GM12873 (cell line): Measurements from ENCODE around the gene DDX49.

Source experiments
- TF ChIP-seq, protein P1 (sequence below): IDR thresholded peaks from 2 replicates; pipeline ENCODE4 v1.5.1; 2012; ENCODE audit warnings: low read depth, mild to moderate bottlenecking, moderate library complexity, low read length, control low read depth; ENCODE audit not compliant: insufficient read depth; ENCODE audit errors: missing control alignments

Gene DDX49, protein sequence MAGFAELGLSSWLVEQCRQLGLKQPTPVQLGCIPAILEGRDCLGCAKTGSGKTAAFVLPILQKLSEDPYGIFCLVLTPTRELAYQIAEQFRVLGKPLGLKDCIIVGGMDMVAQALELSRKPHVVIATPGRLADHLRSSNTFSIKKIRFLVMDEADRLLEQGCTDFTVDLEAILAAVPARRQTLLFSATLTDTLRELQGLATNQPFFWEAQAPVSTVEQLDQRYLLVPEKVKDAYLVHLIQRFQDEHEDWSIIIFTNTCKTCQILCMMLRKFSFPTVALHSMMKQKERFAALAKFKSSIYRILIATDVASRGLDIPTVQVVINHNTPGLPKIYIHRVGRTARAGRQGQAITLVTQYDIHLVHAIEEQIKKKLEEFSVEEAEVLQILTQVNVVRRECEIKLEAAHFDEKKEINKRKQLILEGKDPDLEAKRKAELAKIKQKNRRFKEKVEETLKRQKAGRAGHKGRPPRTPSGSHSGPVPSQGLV

DNA sequence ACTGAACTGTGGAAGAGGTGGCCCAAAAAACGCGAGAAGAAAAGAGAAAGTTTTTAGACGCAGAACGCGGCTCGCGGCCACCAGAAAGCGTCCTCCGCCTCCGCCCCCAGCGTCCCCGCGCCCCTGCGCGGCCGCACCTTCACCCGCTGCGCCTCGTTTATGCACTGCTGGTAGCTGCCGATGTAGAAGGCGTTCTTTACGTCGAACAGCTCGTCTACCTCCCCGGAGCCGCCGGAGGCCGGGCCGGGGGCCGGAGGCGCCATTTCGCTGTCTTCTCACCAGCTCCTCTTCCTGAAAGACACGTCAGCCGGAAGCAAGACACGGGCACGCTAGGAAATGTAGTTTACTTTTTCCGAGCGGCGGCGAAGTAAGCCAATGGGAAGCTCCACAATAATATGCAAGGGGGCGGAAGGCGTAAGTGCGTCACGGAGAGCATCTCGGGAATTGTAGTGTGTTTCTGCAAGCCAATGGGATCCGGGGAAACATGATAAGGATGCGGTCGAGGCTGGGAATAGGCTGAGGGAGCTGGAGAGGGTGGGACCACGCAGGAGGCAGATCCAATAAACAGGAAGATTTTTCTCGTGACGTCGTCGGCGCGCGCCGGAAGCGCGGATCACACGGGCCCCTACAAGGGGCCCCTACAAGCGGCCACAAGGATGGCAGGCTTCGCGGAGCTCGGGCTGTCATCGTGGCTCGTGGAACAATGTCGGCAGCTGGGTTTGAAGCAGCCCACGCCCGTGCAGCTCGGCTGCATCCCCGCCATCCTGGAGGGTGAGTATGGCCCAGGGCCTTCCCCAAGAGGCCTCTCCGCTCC lies at the start of gene DDX49, which contains the start of gene COPE:
Gene DDX49 (plus strand): TSS at position 630 of the 814 bp plus-strand sequence. CDS start 27 bp downstream, at position 657.
Gene COPE (minus strand): TSS at position 302 of the 814 bp plus-strand sequence. CDS start 39 bp downstream, at position 263.
- TF ChIP-seq, protein P1, sequence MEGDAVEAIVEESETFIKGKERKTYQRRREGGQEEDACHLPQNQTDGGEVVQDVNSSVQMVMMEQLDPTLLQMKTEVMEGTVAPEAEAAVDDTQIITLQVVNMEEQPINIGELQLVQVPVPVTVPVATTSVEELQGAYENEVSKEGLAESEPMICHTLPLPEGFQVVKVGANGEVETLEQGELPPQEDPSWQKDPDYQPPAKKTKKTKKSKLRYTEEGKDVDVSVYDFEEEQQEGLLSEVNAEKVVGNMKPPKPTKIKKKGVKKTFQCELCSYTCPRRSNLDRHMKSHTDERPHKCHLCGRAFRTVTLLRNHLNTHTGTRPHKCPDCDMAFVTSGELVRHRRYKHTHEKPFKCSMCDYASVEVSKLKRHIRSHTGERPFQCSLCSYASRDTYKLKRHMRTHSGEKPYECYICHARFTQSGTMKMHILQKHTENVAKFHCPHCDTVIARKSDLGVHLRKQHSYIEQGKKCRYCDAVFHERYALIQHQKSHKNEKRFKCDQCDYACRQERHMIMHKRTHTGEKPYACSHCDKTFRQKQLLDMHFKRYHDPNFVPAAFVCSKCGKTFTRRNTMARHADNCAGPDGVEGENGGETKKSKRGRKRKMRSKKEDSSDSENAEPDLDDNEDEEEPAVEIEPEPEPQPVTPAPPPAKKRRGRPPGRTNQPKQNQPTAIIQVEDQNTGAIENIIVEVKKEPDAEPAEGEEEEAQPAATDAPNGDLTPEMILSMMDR, result no peak

DNA sequence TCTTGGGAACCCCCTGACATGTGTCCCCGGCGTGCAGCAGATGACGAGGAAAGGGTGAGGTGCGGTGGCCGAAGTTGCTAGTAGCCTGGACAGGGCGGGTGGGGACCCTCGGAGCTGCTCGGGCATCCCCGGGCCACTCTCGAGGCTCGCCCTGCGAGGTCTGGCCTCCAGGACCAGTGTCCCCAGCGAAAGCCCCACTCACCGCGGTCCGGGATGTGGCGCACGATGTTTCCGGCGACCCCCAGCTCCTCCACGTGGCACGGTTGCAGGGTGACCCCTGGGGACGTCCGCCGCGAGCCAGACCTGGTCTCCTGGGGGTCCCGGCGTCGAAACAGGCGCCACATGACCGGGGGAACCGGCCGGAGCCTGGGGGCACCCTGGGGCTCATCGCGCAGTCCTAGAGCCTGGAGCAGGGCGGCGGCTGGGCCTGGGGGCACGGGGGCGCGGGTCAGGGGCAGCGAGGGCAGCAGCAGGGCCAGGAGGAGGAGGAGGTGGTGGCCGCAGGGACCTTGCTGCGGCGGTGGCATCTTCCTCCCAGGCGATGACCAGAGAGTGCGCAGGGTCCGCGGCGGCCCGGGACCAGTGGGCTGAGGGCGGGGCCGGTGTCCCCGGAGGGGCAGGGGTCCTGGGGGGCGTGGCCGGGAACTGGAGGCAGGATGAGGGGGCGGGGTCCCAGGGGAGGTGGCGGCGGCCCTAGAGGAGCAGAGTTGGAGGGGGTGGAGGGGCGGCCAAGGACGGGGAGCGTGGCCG lies 49.6 kb upstream of the DDX49 start:
- TF ChIP-seq, protein P1, result no peak

DNA sequence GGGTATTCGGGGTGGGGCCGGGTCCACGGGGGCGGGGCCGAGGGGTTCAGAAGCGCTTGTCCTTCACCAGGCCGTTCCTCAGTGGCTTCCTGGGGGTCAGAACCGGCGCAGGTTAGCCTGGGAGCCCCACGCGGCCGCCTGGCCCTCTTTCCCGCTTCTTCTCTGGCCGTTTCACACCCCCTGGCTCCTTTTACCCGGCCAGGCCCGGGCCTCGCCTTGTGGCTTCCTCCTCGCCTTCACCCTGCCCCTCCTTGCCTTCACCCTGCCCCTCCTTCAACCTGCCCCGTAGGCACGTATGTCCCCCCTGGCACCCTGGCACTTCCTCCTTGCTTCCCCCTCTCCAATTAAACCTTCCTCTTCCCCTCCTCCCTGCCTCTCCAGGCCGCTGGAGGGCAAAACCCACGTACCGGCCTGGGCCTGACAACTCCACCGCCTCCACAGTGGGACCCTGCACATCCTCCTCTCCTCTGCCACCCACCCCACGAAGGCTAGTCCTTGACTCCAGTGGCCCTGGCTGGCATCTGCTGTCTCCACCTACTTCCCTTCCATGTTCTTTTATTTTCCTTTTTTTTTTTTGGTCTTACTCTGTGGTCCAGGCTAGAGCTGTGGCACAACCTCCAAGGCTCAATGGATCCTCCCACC lies 48.9 kb upstream of the DDX49 start:
- TF ChIP-seq, protein P1, result no peak

DNA sequence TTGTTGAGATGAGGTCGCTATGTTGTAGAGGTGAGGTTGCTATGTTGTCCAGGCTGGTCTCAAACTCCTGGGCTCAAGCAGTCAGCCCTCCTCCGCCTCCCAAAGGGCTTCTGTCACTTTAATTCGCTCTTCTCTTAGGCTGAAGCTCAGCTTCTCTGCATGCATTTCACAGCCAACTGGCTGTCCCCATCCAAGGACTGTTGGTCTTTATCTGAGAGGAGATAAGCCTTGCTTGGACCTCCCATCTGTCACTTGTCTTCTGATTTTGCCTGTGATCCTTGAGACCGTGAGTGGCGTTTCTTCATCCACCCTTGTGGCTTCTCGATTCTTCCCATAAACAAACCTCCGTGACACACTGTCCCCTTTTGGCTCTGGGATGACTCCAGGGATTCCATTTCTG lies 48.0 kb upstream of the DDX49 start:
- TF ChIP-seq, protein P1, result no peak

DNA sequence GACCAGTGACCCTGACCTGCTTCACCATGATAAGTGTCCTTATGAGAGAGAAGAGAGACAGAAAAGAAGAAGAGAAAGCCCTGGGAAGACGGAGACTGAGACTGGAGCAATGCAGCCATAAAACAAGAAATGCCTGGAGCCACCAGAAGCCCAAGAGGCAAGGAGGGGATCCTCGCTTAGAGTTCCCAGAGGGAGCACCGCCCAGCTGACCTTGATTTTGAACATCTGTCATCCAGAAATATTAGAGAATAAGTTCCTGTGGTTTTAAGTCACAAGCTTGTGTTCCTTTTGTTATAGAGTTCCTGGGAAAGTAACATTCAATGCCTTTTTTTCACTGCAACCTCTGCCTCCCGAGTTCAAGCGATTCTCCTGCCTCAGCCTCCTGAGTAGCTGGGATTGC lies 43.8 kb upstream of the DDX49 start:
- TF ChIP-seq, protein P1, result no peak

DNA sequence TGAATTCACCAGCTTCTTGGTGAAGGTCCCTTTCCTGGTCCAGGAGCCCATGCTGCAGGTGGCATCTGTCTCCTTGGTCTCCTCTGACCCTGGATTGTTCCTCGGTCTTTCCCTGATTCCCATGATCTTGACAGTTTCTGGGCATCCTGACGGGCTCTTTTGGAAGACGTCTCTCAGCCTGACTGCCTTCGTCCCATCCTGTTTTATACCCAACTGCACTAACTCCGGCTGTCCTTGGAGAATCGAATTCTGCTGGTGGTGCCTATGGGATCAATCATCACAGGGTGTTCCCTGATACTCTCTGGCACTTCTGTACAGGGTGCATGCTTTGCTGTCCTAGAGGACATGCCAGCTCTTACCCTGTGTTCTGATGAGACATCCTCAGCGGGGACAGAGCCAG lies 42.6 kb upstream of the DDX49 start:
- TF ChIP-seq, protein P1, result no peak
